ENCODE results near the gene CALM1. TPM values are rescaled to one million over a fixed set of nuclear protein-coding genes. Genes with fewer than 3 reads are reported as not detected.
A peak's percentile ranks its signal among the peaks of the same experiment; 100 is the strongest.

Gene CALM1
- total RNA-seq, 1 donor from 2014 or later, result 260 TPM

- Histone ChIP-seq H3K4me3 (peak overlapping the region; percentile 59 to 67), H3K9me3 (no peaks in the 10 kb centered on the region), H3K27ac (peak overlapping the region; percentile 99), H3K4me1 (peaks cover 26% of the 10 kb centered on the region), H3K27me3 (no peaks in the 10 kb centered on the region), H3K36me3 (no peaks in the 10 kb centered on the region)
- TF ChIP-seq POLR2AphosphoS5 (IDR thresholded peaks at IDR 0.05; ENCODE audit: insufficient read depth in 1 of 2, low read depth in 1 of 2), result peak; percentile 92 to 99
- TF ChIP-seq CTCF (IDR thresholded peaks at IDR 0.05), result no peak
- TF ChIP-seq POLR2A (IDR thresholded peaks at IDR 0.05), result peak in 1 of 2 donors; percentile 94
- intact Hi-C loops (cut with DNase I), result no loop called here
- peak; percentile 98 to 99 for DNase-seq (ENCODE audit: extremely low spot score in 2 of 2)
Measured at GRCh38 chr14:90383126-90383730, 13.6 kb upstream of the CALM1 start.

GRCh38 chr14:90383731-90384542 lies 12.9 kb upstream of the CALM1 start:
- H3K4me1 ChIP-seq, result peaks cover 26% of the 10 kb centered on the region

GRCh38 chr14:90384543-90384911 lies 12.3 kb upstream of the CALM1 start:
- intact Hi-C loops (cut with DNase I), result loop anchor here (1.0 kb wide), 1 partner anchor 11 kb away; no protein-coding TSS in a partner anchor
- peak overlapping the region; percentile 99 for H3K27ac ChIP-seq

More at GRCh38 chr14:90383731-90384542, 12.9 kb upstream of the CALM1 start:
- Histone ChIP-seq H3K27me3 (no peaks in the 10 kb centered on the region), H3K9me3 (no peaks in the 10 kb centered on the region), H3K4me3 (peak overlapping the region; percentile 59 to 67), H3K36me3 (no peaks in the 10 kb centered on the region), H3K27ac (peak overlapping the region; percentile 99)
- TF ChIP-seq POLR2AphosphoS5 (IDR thresholded peaks at IDR 0.05; ENCODE audit: insufficient read depth in 1 of 2, low read depth in 1 of 2) (no peak), CTCF (IDR thresholded peaks at IDR 0.05) (no peak)
- DNase-seq (ENCODE audit: extremely low spot score in 2 of 2), result peak in 1 of 2 donors; percentile 91
- intact Hi-C loops (cut with DNase I), result loop anchor here (1.0 kb wide), 1 partner anchor 11 kb away; no protein-coding TSS in a partner anchor

GRCh38 chr14:90386321-90386720 lies 10.5 kb upstream of the CALM1 start:
- H3K27ac ChIP-seq, result no peak overlapping the region
- DNase-seq (ENCODE audit: extremely low spot score in 2 of 2), result no peak
- H3K27me3 ChIP-seq, result no peaks in the 10 kb centered on the region
- TF ChIP-seq POLR2AphosphoS5 (IDR thresholded peaks at IDR 0.05; ENCODE audit: insufficient read depth in 1 of 2, low read depth in 1 of 2) (no peak), POLR2A (IDR thresholded peaks at IDR 0.05) (no peak), CTCF (IDR thresholded peaks at IDR 0.05) (no peak)
- no peaks in the 10 kb centered on the region for H3K36me3 ChIP-seq
- intact Hi-C loops (cut with DNase I), result no loop called here
- H3K4me3 ChIP-seq, result no peak overlapping the region
- no peaks in the 10 kb centered on the region for H3K9me3 ChIP-seq
- H3K4me1 ChIP-seq, result peaks cover 26% of the 10 kb centered on the region

More at GRCh38 chr14:90384543-90384911, 12.3 kb upstream of the CALM1 start:
- H3K4me1 ChIP-seq, result peaks cover 26% of the 10 kb centered on the region
- H3K4me3 ChIP-seq, result peak overlapping the region in 1 of 2 donors; percentile 67
- H3K36me3 ChIP-seq, result no peaks in the 10 kb centered on the region
- no peaks in the 10 kb centered on the region for H3K9me3 ChIP-seq
- H3K27me3 ChIP-seq, result no peaks in the 10 kb centered on the region
- DNase-seq (ENCODE audit: extremely low spot score in 2 of 2), result no peak
- TF ChIP-seq POLR2A (IDR thresholded peaks at IDR 0.05) (no peak), CTCF (IDR thresholded peaks at IDR 0.05) (no peak), POLR2AphosphoS5 (IDR thresholded peaks at IDR 0.05; ENCODE audit: insufficient read depth in 1 of 2, low read depth in 1 of 2) (no peak)
